ENCODE measurements around the gene NUMBL. TPM values are rescaled to one million over a fixed set of nuclear protein-coding genes. Genes with fewer than 3 reads are reported as not detected.

NUMBL gene
- total RNA-seq, 4 donors from 2014 or later = 203 to 284 (median 251) TPM

DNA sequence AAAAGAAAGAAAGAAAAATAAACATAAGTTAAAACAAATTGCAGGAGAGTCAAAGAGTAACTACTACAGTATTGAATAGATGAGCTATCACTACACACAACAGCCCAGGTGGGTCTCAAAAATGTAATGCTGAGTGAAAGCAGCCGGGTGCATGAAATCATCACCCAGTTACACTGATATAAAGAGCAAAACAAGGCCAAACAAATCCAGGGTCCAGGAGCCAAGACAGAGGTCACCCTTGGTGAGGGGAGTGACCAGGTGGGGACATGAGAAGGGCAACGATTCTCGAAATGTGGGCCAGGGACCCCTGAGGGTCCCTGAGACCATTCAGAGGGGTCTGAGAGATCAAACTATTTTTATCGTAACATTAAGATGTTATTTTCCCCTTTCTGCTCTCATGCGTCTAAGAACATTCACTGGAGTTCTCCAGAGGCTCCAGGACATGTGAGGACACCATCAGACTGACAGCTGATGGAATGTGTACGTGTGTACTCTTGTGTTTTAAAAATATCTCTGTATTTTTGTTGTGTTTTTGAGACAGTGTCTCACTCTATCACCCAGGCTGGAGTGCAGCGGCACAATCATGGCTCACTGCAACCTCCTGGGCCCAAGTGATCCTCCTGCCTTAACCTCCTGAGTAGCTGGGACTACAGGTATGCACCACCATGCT is 15.6 kb upstream of the NUMBL start:
- Histone ChIP-seq H3K36me3 (peaks cover 0 to 96% (median 8%) of the 10 kb centered on the region in 3 donors), H3K27ac (peak overlapping the region in 2 of 4 donors; percentile 47 to 72), H3K4me3 (no peak overlapping the region), H3K4me1 (peaks cover 0 to 22% (median 2%) of the 10 kb centered on the region in 4 donors), H3K9me3 (no peaks in the 10 kb centered on the region), H3K27me3 (no peaks in the 10 kb centered on the region)
- TF ChIP-seq POLR2A (IDR thresholded peaks at IDR 0.05) (no peak), EP300 (IDR thresholded peaks at IDR 0.05) (no peak)
- TF ChIP-seq, protein P1, sequence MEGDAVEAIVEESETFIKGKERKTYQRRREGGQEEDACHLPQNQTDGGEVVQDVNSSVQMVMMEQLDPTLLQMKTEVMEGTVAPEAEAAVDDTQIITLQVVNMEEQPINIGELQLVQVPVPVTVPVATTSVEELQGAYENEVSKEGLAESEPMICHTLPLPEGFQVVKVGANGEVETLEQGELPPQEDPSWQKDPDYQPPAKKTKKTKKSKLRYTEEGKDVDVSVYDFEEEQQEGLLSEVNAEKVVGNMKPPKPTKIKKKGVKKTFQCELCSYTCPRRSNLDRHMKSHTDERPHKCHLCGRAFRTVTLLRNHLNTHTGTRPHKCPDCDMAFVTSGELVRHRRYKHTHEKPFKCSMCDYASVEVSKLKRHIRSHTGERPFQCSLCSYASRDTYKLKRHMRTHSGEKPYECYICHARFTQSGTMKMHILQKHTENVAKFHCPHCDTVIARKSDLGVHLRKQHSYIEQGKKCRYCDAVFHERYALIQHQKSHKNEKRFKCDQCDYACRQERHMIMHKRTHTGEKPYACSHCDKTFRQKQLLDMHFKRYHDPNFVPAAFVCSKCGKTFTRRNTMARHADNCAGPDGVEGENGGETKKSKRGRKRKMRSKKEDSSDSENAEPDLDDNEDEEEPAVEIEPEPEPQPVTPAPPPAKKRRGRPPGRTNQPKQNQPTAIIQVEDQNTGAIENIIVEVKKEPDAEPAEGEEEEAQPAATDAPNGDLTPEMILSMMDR (IDR thresholded peaks at IDR 0.05) = no peak
- DNase-seq (ENCODE audit: low spot score in 2 of 2) = no peak
- whole genome bisulfite sequencing, 2 donors = 74 to 82% methylated on average over 7 of the region's 7 CpGs

DNA sequence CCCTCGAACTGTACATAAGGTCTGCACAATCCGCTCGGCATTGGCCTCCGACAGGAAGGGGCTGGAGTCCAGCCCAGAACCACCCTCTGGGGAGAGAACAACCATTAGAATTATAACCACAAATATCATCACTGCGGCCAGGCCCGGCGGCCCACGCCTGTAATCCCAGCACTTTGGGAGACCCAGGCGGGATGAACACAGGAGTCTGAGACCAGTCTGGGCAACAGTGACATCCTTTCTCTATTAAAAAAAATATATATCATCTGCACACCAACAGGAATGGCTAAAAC is 14.9 kb upstream of the NUMBL start:
- Histone ChIP-seq H3K36me3 (peaks cover 0 to 96% (median 7%) of the 10 kb centered on the region in 3 donors), H3K4me1 (peaks cover 0 to 22% (median 2%) of the 10 kb centered on the region in 4 donors), H3K27me3 (no peaks in the 10 kb centered on the region), H3K4me3 (no peak overlapping the region), H3K9me3 (no peaks in the 10 kb centered on the region), H3K27ac (peak overlapping the region in 2 of 4 donors; percentile 47 to 72)
- 78 to 86% methylated on average over 9 of the region's 9 CpGs for WGBS, 2 donors
- peak in 1 of 2 donors; percentile 43 for TF ChIP-seq EP300 (IDR thresholded peaks at IDR 0.05)
- no peak for TF ChIP-seq POLR2A (IDR thresholded peaks at IDR 0.05)
- DNase-seq (ENCODE audit: low spot score in 2 of 2) = peak; percentile 76 to 81

DNA sequence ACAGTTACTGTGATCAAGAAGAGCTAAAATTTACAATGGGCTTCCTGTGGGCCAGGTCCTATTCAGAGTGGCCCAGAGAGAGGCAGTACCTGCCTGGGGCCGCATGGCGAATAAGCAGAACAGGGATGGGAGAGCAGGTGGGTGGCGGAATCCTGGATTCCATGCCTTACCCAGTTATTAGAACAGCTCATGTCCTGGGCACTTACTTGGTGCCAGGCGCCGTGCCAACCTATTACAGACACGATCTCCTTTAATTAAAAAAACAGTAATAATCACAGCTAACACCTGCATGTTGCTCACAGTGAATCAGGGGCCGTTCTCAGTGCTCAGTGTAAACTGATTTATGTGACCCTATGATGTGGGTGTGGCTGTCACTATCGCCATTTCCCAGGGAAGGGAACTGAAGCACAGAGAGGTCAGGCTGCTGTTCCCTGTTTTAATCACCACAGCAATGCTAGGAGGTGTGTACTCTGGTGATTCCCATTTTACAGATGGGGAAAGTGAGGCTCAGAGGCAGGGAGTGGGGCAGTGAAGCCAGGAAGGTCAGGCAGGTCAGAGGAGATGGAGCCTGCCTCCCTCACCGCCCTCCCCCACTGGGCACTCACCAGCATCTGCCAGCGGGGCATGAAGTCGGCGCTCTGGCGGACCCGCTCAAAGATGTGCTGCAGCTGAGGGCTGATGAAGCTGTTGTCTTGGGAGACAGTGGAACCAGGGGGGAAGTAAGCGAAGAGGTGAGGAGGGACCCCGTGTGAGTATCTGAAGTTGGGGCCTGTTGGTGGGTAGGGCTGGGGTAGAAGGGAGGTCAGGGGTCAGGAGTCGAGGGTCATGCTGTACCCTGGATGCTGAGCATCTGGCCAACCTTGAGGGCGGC is 14.3 kb upstream of the NUMBL start:
- H3K9me3 ChIP-seq = no peaks in the 10 kb centered on the region
- WGBS, 2 donors = 83% methylated on average over 18 of the region's 18 CpGs
- no peak overlapping the region for H3K4me3 ChIP-seq
- peaks cover 0 to 96% (median 5%) of the 10 kb centered on the region in 3 donors for H3K36me3 ChIP-seq
- H3K27ac ChIP-seq = peak overlapping the region in 2 of 4 donors; percentile 47 to 72
- peaks cover 0 to 22% (median 2%) of the 10 kb centered on the region in 4 donors for H3K4me1 ChIP-seq
- no peaks in the 10 kb centered on the region for H3K27me3 ChIP-seq
- TF ChIP-seq POLR2A (IDR thresholded peaks at IDR 0.05) = no peak
- TF ChIP-seq, protein P1 (IDR thresholded peaks at IDR 0.05) = no peak
- no peak for TF ChIP-seq EP300 (IDR thresholded peaks at IDR 0.05)
- DNase-seq (ENCODE audit: low spot score in 2 of 2) = no peak

DNA sequence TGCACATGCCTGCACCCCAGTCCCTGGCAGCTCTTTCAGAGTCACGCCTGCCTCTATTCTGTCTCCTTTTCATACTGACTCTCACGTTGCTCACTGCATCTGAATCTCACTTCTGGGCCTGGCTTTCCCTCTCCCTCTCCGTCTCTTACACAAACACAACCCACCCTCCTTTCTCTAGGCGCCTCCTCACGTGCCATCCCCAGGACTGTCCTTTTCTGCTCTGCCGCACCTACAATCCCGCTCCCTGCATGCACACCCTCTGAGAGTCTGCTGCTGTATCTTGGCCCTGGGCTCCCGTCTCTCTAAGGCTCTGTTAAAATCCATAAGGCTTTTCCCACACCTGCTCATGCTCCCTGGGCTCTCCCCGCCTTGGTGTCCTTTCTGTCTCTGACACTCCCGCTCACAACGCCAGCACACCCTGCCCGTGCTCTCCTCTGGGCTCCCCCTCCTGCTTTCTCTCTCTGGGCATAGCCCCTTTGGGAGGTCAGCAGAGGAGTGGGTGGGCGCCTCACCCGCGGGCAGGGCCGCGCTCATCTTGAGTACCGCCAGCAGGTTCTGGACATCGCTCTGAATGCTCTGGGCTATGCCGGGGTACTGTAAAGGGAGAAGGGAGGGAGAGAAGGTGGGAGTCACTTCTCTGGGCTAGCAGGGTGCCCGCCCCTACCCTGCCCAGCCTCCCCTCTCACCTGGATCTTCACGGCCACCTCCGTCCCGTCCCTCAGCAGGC is 12.7 kb upstream of the NUMBL start:
- no peaks in the 10 kb centered on the region for H3K9me3 ChIP-seq
- WGBS, 2 donors = 80% methylated on average over 24 of the region's 24 CpGs
- TF ChIP-seq, protein P1 (IDR thresholded peaks at IDR 0.05) = no peak
- TF ChIP-seq POLR2A (IDR thresholded peaks at IDR 0.05) (no peak), EP300 (IDR thresholded peaks at IDR 0.05) (no peak)
- H3K27ac ChIP-seq = peak overlapping the region in 2 of 4 donors; percentile 36 to 66
- no peak overlapping the region for H3K4me3 ChIP-seq
- DNase-seq (ENCODE audit: low spot score in 2 of 2) = no peak
- H3K36me3 ChIP-seq = peaks cover 0 to 96% (median 5%) of the 10 kb centered on the region in 3 donors
- H3K4me1 ChIP-seq = peaks cover 0 to 22% (median 2%) of the 10 kb centered on the region in 4 donors
- H3K27me3 ChIP-seq = no peaks in the 10 kb centered on the region

DNA sequence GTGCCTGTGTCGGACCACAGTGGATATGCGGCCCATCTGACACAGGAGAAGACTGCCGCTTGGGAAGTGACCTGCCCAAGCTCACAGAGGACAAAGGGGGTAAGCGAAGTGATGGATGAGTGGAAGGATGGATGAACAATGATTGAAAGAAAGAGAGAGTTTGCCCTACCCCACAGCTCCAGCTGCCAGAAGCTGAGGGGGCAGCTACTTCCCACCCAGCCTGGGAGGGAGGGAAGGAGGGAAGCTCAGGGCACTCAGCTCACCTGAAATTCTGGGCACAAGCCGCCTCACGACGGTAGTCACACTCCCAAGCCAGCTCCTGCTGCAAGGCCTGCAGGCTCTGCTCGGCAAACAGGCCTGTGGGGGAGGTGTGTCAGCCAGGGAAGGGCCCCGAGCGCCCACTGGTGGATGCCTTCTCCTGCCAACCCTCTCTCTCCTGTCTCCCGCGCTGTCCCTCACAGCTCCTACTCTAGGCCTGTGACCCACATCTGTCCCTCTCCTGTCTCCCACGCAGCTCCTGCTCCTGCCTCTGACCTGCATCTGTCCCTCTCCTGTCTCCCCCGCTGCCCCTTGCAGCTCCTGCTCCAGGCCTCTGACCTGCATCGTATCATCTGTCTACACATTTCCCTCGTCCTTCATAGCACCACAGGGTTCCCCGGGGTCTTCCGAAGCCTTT is 12.0 kb upstream of the NUMBL start:
- Histone ChIP-seq H3K36me3 (peaks cover 0 to 91% (median 5%) of the 10 kb centered on the region in 3 donors), H3K4me3 (no peak overlapping the region), H3K27ac (peak overlapping the region in 2 of 4 donors; percentile 36 to 66), H3K9me3 (no peaks in the 10 kb centered on the region), H3K27me3 (no peaks in the 10 kb centered on the region), H3K4me1 (peaks cover 0 to 22% (median 2%) of the 10 kb centered on the region in 4 donors)
- DNase-seq (ENCODE audit: low spot score in 2 of 2) = no peak
- TF ChIP-seq EP300 (IDR thresholded peaks at IDR 0.05) = no peak
- TF ChIP-seq, protein P1 (IDR thresholded peaks at IDR 0.05) = peak in 4 of 5 experiments; percentile 5 to 31 (median 24)
- WGBS, 2 donors = 58 to 66% methylated on average over 18 of the region's 18 CpGs
